Measurements from ENCODE around the gene MFF. TPM values are rescaled to one million over a fixed set of nuclear protein-coding genes. Genes with fewer than 3 reads are reported as not detected.

Gene MFF
- total RNA-seq, 1 donor from 2014 or later, result 84.1 TPM

DNA sequence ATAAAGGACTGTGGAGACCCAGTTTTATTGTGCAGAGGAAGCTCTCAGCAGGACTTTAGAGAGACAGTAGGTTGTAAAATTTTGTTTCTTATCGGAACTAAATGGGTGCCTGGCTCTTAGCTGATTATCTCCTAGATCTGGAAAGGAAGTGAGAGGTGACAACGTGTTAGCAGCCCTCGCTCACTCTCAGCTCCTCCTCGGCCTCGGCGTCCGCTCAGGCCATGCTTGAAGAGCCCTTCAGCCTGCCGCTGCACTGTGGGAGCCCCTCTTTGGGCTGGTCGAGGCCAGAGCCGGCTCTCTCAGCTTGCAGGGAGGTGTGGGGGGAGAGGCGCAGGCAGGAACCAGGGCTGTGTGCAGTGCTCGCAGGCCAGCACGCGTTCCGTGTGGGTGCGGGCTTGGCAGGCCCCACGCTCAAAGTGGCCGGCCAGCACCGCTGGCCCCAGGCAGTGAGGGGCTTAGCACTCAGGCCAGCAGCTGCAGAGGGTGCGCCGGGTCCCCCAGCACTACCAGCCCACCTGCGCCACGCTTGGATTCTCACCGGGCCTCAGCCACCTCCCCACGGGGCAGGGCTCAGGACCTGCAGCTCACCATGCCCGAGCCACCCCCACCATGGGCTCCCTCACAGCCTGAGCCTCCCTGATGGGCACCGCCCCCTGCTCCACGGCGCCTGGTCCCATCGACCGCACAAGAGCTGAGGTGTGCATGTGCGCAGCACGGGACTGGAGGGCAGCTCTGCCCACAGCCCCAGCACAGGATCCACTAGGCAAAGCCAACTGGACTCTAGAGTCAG, 4.6 kb upstream of the MFF start:
- DNase-seq (ENCODE audit: low read depth, low spot score), result no peak
- Mint-ChIP-seq H3K27ac (ENCODE audit: unreplicated experiment) (no peak overlapping the region), H3K9me3 (peaks cover 21% of the 10 kb centered on the region), H3K36me3 (ENCODE audit: low read depth) (peaks cover 25% of the 10 kb centered on the region), H3K4me1 (peaks cover 10% of the 10 kb centered on the region), H3K27me3 (ENCODE audit: low read depth) (peaks cover 4% of the 10 kb centered on the region), H3K4me3 (no peak overlapping the region)
- TF ChIP-seq, protein P1, sequence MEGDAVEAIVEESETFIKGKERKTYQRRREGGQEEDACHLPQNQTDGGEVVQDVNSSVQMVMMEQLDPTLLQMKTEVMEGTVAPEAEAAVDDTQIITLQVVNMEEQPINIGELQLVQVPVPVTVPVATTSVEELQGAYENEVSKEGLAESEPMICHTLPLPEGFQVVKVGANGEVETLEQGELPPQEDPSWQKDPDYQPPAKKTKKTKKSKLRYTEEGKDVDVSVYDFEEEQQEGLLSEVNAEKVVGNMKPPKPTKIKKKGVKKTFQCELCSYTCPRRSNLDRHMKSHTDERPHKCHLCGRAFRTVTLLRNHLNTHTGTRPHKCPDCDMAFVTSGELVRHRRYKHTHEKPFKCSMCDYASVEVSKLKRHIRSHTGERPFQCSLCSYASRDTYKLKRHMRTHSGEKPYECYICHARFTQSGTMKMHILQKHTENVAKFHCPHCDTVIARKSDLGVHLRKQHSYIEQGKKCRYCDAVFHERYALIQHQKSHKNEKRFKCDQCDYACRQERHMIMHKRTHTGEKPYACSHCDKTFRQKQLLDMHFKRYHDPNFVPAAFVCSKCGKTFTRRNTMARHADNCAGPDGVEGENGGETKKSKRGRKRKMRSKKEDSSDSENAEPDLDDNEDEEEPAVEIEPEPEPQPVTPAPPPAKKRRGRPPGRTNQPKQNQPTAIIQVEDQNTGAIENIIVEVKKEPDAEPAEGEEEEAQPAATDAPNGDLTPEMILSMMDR (conservative IDR thresholded peaks at IDR 0.05), result no peak

- TF ChIP-seq, protein P1 (conservative IDR thresholded peaks at IDR 0.05), result no peak
- Mint-ChIP-seq H3K4me1 (peaks cover 26% of the 10 kb centered on the region), H3K36me3 (ENCODE audit: low read depth) (peaks cover 25% of the 10 kb centered on the region), H3K27me3 (ENCODE audit: low read depth) (peaks cover 4% of the 10 kb centered on the region), H3K27ac (ENCODE audit: unreplicated experiment) (no peak overlapping the region), H3K9me3 (peaks cover 19% of the 10 kb centered on the region), H3K4me3 (peak overlapping the region; percentile 81)
- no peak for DNase-seq (ENCODE audit: low read depth, low spot score)
Measured at GRCh38 chr2:227322530-227323205, 2.4 kb upstream of the MFF start.

DNA sequence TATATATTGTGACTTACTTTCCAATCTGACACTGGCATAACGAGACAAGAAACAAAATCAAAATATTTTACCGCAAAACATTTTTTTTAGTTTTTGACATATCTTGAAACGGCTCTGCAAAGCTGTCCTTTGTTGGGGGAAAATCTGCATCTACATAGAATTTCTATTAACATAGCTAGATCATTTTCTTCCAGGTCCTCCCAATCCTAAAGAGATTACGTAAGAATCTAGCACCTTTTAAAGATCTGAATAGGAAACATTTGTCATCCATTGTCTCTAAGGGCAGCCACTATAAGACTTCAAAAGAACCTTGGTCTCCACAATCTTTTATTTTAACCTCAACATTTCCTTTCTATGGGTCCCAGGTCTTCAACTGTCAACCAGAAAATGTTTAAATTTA, 1.2 kb upstream of the MFF start:
- no peak for DNase-seq (ENCODE audit: low read depth, low spot score)

GRCh38 chr2:227324642-227324994, 433 bp upstream of the MFF start:
- Mint-ChIP-seq H3K27me3 (ENCODE audit: low read depth) (peaks cover 4% of the 10 kb centered on the region), H3K4me1 (peaks cover 41% of the 10 kb centered on the region), H3K9me3 (peaks cover 16% of the 10 kb centered on the region), H3K27ac (ENCODE audit: unreplicated experiment) (peak overlapping the region; percentile 93), H3K36me3 (ENCODE audit: low read depth) (peaks cover 23% of the 10 kb centered on the region), H3K4me3 (peak overlapping the region; percentile 97)
- TF ChIP-seq, protein P1 (conservative IDR thresholded peaks at IDR 0.05), result no peak
- DNase-seq (ENCODE audit: low read depth, low spot score), result peak; percentile 3

More for the DNA sequence above, 1.2 kb upstream of the MFF start:
- peaks cover 4% of the 10 kb centered on the region for H3K27me3 Mint-ChIP-seq (ENCODE audit: low read depth)
- peaks cover 34% of the 10 kb centered on the region for H3K4me1 Mint-ChIP-seq
- TF ChIP-seq, protein P1 (conservative IDR thresholded peaks at IDR 0.05), result no peak
- H3K9me3 Mint-ChIP-seq, result peaks cover 16% of the 10 kb centered on the region
- H3K36me3 Mint-ChIP-seq (ENCODE audit: low read depth), result peaks cover 25% of the 10 kb centered on the region
- no peak overlapping the region for H3K27ac Mint-ChIP-seq (ENCODE audit: unreplicated experiment)
- peak overlapping the region; percentile 97 for H3K4me3 Mint-ChIP-seq

- TF ChIP-seq, protein P1 (conservative IDR thresholded peaks at IDR 0.05), result no peak
- DNase-seq (ENCODE audit: low read depth, low spot score), result peak; percentile 26
- H3K27me3 Mint-ChIP-seq (ENCODE audit: low read depth), result peaks cover 4% of the 10 kb centered on the region
- H3K4me3 Mint-ChIP-seq, result peak overlapping the region; percentile 97
- peaks cover 49% of the 10 kb centered on the region for H3K4me1 Mint-ChIP-seq
- peaks cover 22% of the 10 kb centered on the region for H3K36me3 Mint-ChIP-seq (ENCODE audit: low read depth)
- H3K27ac Mint-ChIP-seq (ENCODE audit: unreplicated experiment), result peak overlapping the region; percentile 98
- peaks cover 16% of the 10 kb centered on the region for H3K9me3 Mint-ChIP-seq
Measured at GRCh38 chr2:227325839-227326195, 766 bp downstream of the MFF start.

All from neural crest cell (in vitro differentiated cells).